Keratinocyte (primary cell): ENCODE data around the gene PMEPA1. TPM values are rescaled to one million over a fixed set of nuclear protein-coding genes. Genes with fewer than 3 reads are reported as not detected.

Source experiments
- DNase-seq: peaks from one replicate; pipeline ENCODE4 v3.0.0-alpha.2; 2011; ENCODE audit warnings: low read depth, missing footprints, low spot score
- FAIRE-seq: peaks from 2 replicates; lab custom pipeline; 2011; peaks lifted over from hg19 to GRCh38; lab: Jason Lieb, UNC
- H2AFZ ChIP-seq: 2 replicates; pipeline ENCODE4 v1.6.0; 2012; ENCODE audit warnings: low read length, control low read depth, inconsistent platforms; ENCODE audit not compliant: control insufficient read depth
- H3K27ac ChIP-seq: 2 replicates; pipeline ENCODE4 v1.5.1; 2011; ENCODE audit warnings: low read length; ENCODE audit not compliant: control insufficient read depth, insufficient read depth
- H3K27me3 ChIP-seq: 3 replicates; pipeline ENCODE4 v1.6.0; 2011; ENCODE audit warnings: low read length; ENCODE audit not compliant: control insufficient read depth, insufficient read depth; ENCODE audit errors: extremely low read depth
- H3K36me3 ChIP-seq, 2 experiments: 2 replicates in 1 of 2; 3 replicates in 1 of 2; pipeline ENCODE4 v1.5.1; 2011; ENCODE audit warnings: low read length in 2 of 2, mild to moderate bottlenecking in 1 of 2; ENCODE audit not compliant: control insufficient read depth in 2 of 2, insufficient read depth in 2 of 2; ENCODE audit errors: extremely low read depth in 1 of 2
- H3K4me1 ChIP-seq: 3 replicates; pipeline ENCODE4 v1.5.1; 2011; ENCODE audit warnings: low read length; ENCODE audit not compliant: control insufficient read depth, insufficient read depth; ENCODE audit errors: extremely low read depth
- H3K4me2 ChIP-seq: 3 replicates; pipeline ENCODE4 v1.6.0; 2011; ENCODE audit warnings: low read depth, low read length; ENCODE audit not compliant: control insufficient read depth, insufficient read depth; ENCODE audit errors: extremely low read depth
- H3K4me3 ChIP-seq, 3 experiments: fragments of 200-600 bp in 1 of 3; sonication (generic) in 1 of 3; 2 replicates in 2 of 3; 3 replicates in 1 of 3; pipeline ENCODE4 v1.5.1; 2011 to 2016; ENCODE audit warnings: low read length in 3 of 3, mild to moderate bottlenecking in 3 of 3, control low read depth in 2 of 3, inconsistent platforms in 1 of 3, low read depth in 1 of 3, mixed read lengths in 1 of 3, mixed run types in 1 of 3, moderate library complexity in 1 of 3; ENCODE audit not compliant: control insufficient read depth in 2 of 3, insufficient read depth in 2 of 3; ENCODE audit errors: extremely low read depth in 1 of 3
- H3K79me2 ChIP-seq: 2 replicates; pipeline ENCODE4 v1.6.0; 2012; ENCODE audit warnings: low read length; ENCODE audit not compliant: control insufficient read depth, insufficient read depth
- H3K9ac ChIP-seq: 3 replicates; pipeline ENCODE4 v1.6.0; 2011; ENCODE audit warnings: low read length; ENCODE audit not compliant: control insufficient read depth, insufficient read depth; ENCODE audit errors: extremely low read depth
- H3K9me1 ChIP-seq: 3 replicates; pipeline ENCODE4 v1.6.0; 2011; ENCODE audit warnings: low read length; ENCODE audit not compliant: control insufficient read depth, insufficient read depth; ENCODE audit errors: extremely low read depth
- H3K9me3 ChIP-seq: 2 replicates; pipeline ENCODE4 v1.5.1; 2012; ENCODE audit warnings: low read depth, low read length; ENCODE audit not compliant: control insufficient read depth
- H4K20me1 ChIP-seq: 3 replicates; pipeline ENCODE4 v1.6.0; 2011; ENCODE audit warnings: low read length; ENCODE audit not compliant: control insufficient read depth, insufficient read depth; ENCODE audit errors: extremely low read depth
- EZH2 ChIP-seq: IDR thresholded peaks from one replicate; pipeline ENCODE4 v1.6.1; 2012; ENCODE audit warnings: inconsistent platforms, mild to moderate bottlenecking, low read length, moderate library complexity
- dilution Hi-C: fragments of 300-500 bp; cut with MboI; formaldehyde crosslinking; loops from one replicate; pipeline ENCODE4 v1.7.0; 2020; ENCODE audit warnings: low sequenced_read_pairs; ENCODE audit not compliant: extremely low pct_ligation_motif_present
- polyA plus RNA-seq, 5 experiments: library from polyadenylated mRNA; depleted of rRNA in 3 of 5; stranded (reverse) in 3 of 5; stranded (forward) in 1 of 5; unstranded in 1 of 5; fragments of >200 nt; gene quantifications; 1 replicate in 1 of 5; 2 replicates in 3 of 5; 3 replicates in 1 of 5; pipeline versions ENCODE4 v1.2.1 to v1.2.3, GENCODE V29; 2011 to 2012; ENCODE audit warnings: missing spikeins in 2 of 5, low read depth in 1 of 5, low replicate concordance in 1 of 5
- TF ChIP-seq, protein P1 (sequence below), 3 experiments: IDR thresholded peaks in 1 of 3; conservative IDR thresholded peaks in 1 of 3; optimal IDR thresholded peaks in 1 of 3; 2 replicates in 2 of 3; 3 replicates in 1 of 3; pipeline versions ENCODE3 to v1.5.1; 2011; ENCODE audit warnings: low read length in 3 of 3, mild to moderate bottlenecking in 3 of 3, moderate library complexity in 2 of 3, control low read depth in 1 of 3, inconsistent platforms in 1 of 3; ENCODE audit not compliant: insufficient read depth in 2 of 3; ENCODE audit errors: extremely low read depth in 1 of 3

PMEPA1 gene
- polyA plus RNA-seq, 1 donor (not counting 4 experiments of a cell fraction or from before 2014, with no cell fraction given): 29.0 TPM

DNA sequence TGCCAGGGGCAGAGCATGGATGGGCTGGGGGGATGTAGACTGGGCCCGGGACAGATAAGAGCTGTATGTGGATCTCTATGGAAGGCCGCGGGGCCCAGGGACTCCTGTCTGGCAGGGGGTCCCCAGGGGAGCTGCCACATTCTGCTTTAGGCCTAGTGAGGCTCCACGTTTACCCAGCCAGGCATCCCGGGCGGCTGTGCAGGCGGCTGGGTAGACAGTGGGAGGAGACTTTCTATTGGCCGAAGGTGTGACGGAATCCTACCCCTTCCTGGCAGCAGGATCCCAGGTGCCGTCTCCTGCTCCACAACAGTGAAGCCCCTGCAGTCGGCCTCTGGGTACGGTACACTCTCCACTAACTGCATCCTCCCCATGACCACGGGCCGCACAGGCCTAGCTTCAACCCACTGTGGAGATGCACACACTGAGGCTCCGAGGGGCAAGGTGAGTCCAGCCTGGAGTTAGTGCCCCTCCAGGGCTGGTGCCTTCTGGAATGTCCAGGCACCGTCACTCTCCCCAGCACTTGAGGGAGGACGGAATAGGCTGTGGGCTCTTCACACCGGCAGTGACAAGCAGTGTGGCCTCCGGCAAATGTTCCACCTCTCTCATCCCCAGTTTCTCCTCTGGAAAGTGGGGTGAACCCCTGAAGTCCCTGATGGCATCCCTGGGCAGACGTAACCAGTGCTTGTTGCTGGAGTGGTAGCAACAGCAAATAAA is 52.8 kb downstream of the PMEPA1 start:
- no peak overlapping the region for H2AFZ ChIP-seq
- peaks cover 30% of the 10 kb centered on the region for H3K4me1 ChIP-seq
- no peak overlapping the region for H3K4me3 ChIP-seq
- FAIRE-seq: no peak
- peaks cover 7% of the 10 kb centered on the region for H3K9me1 ChIP-seq
- no peaks in the 10 kb centered on the region for H3K9me3 ChIP-seq
- H3K27me3 ChIP-seq: no peaks in the 10 kb centered on the region
- peaks cover 47 to 55% of the 10 kb centered on the region in 2 experiments for H3K36me3 ChIP-seq
- H3K27ac ChIP-seq: peak overlapping the region; percentile 11
- no peak overlapping the region for H3K4me2 ChIP-seq
- no peak for TF ChIP-seq EZH2
- TF ChIP-seq, protein P1, sequence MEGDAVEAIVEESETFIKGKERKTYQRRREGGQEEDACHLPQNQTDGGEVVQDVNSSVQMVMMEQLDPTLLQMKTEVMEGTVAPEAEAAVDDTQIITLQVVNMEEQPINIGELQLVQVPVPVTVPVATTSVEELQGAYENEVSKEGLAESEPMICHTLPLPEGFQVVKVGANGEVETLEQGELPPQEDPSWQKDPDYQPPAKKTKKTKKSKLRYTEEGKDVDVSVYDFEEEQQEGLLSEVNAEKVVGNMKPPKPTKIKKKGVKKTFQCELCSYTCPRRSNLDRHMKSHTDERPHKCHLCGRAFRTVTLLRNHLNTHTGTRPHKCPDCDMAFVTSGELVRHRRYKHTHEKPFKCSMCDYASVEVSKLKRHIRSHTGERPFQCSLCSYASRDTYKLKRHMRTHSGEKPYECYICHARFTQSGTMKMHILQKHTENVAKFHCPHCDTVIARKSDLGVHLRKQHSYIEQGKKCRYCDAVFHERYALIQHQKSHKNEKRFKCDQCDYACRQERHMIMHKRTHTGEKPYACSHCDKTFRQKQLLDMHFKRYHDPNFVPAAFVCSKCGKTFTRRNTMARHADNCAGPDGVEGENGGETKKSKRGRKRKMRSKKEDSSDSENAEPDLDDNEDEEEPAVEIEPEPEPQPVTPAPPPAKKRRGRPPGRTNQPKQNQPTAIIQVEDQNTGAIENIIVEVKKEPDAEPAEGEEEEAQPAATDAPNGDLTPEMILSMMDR (optimal IDR thresholded peaks at IDR 0.05 in 1 of 3, IDR thresholded peaks at IDR 0.05 in 1 of 3, conservative IDR thresholded peaks at IDR 0.05 in 1 of 3; ENCODE audit: extremely low read depth in 1 of 3, insufficient read depth in 2 of 3, low read length in 3 of 3): no peak
- peaks cover 49% of the 10 kb centered on the region for H4K20me1 ChIP-seq
- peaks cover 51% of the 10 kb centered on the region for H3K79me2 ChIP-seq
- dilution Hi-C loops: no loop called here
- peak overlapping the region; percentile 37 for H3K9ac ChIP-seq
- DNase-seq: no peak

- Histone ChIP-seq H3K4me1 (peaks cover 30% of the 10 kb centered on the region), H3K36me3 (peaks cover 49 to 55% of the 10 kb centered on the region in 2 experiments), H3K4me2 (no peak overlapping the region), H3K27ac (no peak overlapping the region), H3K9me3 (no peaks in the 10 kb centered on the region), H2AFZ (no peak overlapping the region), H3K4me3 (no peak overlapping the region), H4K20me1 (peaks cover 44% of the 10 kb centered on the region), H3K9me1 (peaks cover 7% of the 10 kb centered on the region), H3K79me2 (peaks cover 45% of the 10 kb centered on the region), H3K27me3 (no peaks in the 10 kb centered on the region), H3K9ac (no peak overlapping the region)
- DNase-seq (no peak), FAIRE-seq (no peak)
- dilution Hi-C loops: no loop called here
- TF ChIP-seq, protein P1 (optimal IDR thresholded peaks at IDR 0.05 in 1 of 3, IDR thresholded peaks at IDR 0.05 in 1 of 3, conservative IDR thresholded peaks at IDR 0.05 in 1 of 3; ENCODE audit: extremely low read depth in 1 of 3, insufficient read depth in 2 of 3, low read length in 3 of 3): no peak
- TF ChIP-seq EZH2: no peak
These were observed 53.5 kb downstream of the PMEPA1 start for GRCh38 chr20:57656252-57656820.
